Upper lobe of right lung (tissue), 1 donor: ENCODE results near the gene CLMN. TPM values are rescaled to one million over a fixed set of nuclear protein-coding genes. Genes with fewer than 3 reads are reported as not detected.

Source experiments
- ATAC-seq: fragments of 200-7000 bp; cut with Tn5 transposase; one replicate; pipeline ENCODE4 v1.9.1; 2020; ENCODE audit warnings: mild to moderate bottlenecking, moderate library complexity
- DNase-seq: peaks from one replicate; pipeline ENCODE4 v3.0.0-alpha.2; 2020
- H3K27ac ChIP-seq: fragments of 200-600 bp; one replicate; pipeline ENCODE4 v1.8.0; 2022
- H3K27me3 ChIP-seq: fragments of 200-600 bp; one replicate; pipeline ENCODE4 v1.8.0; 2022; ENCODE audit warnings: mild to moderate bottlenecking
- H3K36me3 ChIP-seq: fragments of 200-600 bp; one replicate; pipeline ENCODE4 v1.8.0; 2022
- H3K4me1 ChIP-seq: fragments of 200-600 bp; one replicate; pipeline ENCODE4 v1.8.0; 2022
- H3K4me3 ChIP-seq: fragments of 200-600 bp; one replicate; pipeline ENCODE4 v1.8.0; 2022; ENCODE audit warnings: mild to moderate bottlenecking
- H3K9me3 ChIP-seq: fragments of 200-600 bp; one replicate; pipeline ENCODE4 v1.8.0; 2022
- intact Hi-C: fragments of 100-400 bp; cut with DNase I; formaldehyde crosslinking; loops from one replicate; pipeline ENCODE4 v1.11.0; 2022
- microRNA-seq: library from miRNA; unstranded; fragments of <30 nt; microRNA quantifications from one replicate; pipeline ENCODE4 v1.2.0, GENCODE V29; 2020; ENCODE audit warnings: borderline microRNAs expressed
- total RNA-seq: library from RNA; stranded (reverse); fragmentation: NEBNext Ultra II Directional; extraction: Animal tissue kit (Norgen Biotek cat#: 25700); gene quantifications from one replicate; pipeline ENCODE4 v1.2.1, GENCODE V29; 2021
- TF ChIP-seq, protein P1 (sequence below): fragments of 200-600 bp; IDR thresholded peaks from one replicate; pipeline ENCODE4 v1.8.0; 2022; ENCODE audit warnings: antibody characterized with exemption
- donor health status: DM: no; HTN: yes; CAD: no; lungs with severe emphysema.

The CLMN gene
- total RNA-seq, 1 donor from 2014 or later: 19.3 TPM

DNA sequence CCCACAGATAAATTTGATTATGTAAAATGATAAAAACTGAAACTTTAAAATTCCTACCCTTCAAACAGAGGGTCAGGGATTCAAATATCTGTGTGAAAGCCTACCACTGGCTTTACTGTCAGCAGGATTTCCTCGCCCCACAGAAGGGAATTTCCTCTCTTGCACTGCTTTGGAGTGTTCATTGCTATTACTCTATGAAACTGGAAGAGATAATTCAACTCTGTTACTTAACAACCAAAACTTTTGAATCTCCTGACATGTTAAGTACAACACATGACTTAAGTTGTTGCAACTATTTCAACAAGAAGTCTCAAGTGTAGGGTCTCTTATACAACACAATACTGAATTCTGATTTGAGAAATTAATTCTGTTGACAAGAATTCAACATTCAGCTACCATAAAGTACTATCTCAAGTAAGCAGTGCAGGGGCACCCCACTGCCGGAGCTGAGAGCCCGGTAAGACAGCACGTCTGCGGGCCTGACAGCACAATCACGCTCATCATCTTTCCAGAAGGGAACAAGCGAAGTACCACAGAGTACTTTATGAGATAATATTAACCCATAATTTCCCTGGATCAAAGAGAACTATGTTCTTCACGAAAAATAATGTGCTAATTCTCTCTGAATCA, 185.3 kb downstream of the CLMN start:
- peaks cover 30% of the 10 kb centered on the region for H3K4me1 ChIP-seq
- no peak overlapping the region for H3K4me3 ChIP-seq
- peaks cover 22% of the 10 kb centered on the region for H3K36me3 ChIP-seq
- DNase-seq (no peak), ATAC-seq (peak; percentile 73)
- TF ChIP-seq, protein P1, sequence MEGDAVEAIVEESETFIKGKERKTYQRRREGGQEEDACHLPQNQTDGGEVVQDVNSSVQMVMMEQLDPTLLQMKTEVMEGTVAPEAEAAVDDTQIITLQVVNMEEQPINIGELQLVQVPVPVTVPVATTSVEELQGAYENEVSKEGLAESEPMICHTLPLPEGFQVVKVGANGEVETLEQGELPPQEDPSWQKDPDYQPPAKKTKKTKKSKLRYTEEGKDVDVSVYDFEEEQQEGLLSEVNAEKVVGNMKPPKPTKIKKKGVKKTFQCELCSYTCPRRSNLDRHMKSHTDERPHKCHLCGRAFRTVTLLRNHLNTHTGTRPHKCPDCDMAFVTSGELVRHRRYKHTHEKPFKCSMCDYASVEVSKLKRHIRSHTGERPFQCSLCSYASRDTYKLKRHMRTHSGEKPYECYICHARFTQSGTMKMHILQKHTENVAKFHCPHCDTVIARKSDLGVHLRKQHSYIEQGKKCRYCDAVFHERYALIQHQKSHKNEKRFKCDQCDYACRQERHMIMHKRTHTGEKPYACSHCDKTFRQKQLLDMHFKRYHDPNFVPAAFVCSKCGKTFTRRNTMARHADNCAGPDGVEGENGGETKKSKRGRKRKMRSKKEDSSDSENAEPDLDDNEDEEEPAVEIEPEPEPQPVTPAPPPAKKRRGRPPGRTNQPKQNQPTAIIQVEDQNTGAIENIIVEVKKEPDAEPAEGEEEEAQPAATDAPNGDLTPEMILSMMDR: no peak
- H3K27ac ChIP-seq: no peak overlapping the region
- no peaks in the 10 kb centered on the region for H3K9me3 ChIP-seq
- intact Hi-C loops: no loop called here
- H3K27me3 ChIP-seq: no peaks in the 10 kb centered on the region

DNA sequence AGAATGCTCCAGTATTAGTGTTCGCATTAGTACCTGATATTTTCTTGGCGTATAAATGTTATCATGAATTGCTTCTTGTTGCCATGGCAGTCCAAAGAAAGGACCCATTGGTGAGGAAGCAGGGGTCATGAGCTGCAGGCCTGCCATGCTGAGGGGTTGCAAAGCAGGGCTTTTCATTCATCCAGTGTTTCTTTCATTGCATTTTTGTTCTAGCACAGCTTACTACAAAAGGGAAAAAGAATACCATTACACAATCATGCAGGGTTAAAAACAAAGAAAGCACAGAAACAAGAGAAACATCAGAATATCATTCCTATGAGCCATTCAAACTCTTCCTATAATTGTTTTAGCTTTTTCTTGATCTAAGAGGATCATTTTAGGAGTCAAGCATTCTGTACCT, 186.4 kb downstream of the CLMN start:
- peaks cover 29% of the 10 kb centered on the region for H3K36me3 ChIP-seq
- H3K4me1 ChIP-seq: peaks cover 25% of the 10 kb centered on the region
- intact Hi-C loops: no loop called here
- no peak overlapping the region for H3K27ac ChIP-seq
- DNase-seq: no peak
- TF ChIP-seq, protein P1: no peak
- no peak overlapping the region for H3K4me3 ChIP-seq
- no peak for ATAC-seq
- no peaks in the 10 kb centered on the region for H3K9me3 ChIP-seq
- H3K27me3 ChIP-seq: no peaks in the 10 kb centered on the region

DNA sequence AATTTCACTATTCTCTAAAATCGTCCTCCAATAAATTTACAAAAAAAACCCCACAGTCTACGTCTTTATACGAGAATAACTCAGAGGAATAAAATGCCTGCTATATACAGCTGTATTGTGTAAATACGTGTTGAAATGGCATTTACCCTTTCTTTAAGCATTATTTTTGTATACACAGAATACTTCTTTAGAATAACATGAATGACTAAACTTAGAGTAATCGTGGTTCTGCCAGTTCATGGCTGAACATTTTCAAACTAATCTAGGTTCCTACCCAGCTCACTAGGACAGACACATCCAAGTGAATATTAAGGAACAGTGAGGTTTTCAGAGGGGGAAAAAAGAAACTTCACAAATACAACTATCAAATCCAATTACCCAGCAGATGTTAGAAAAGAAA, 186.9 kb downstream of the CLMN start:
- TF ChIP-seq, protein P1: no peak
- ATAC-seq (no peak), DNase-seq (no peak)
- H3K4me3 ChIP-seq: no peak overlapping the region
- H3K27me3 ChIP-seq: no peaks in the 10 kb centered on the region
- H3K36me3 ChIP-seq: peaks cover 29% of the 10 kb centered on the region
- H3K9me3 ChIP-seq: no peaks in the 10 kb centered on the region
- no peak overlapping the region for H3K27ac ChIP-seq
- peaks cover 22% of the 10 kb centered on the region for H3K4me1 ChIP-seq
- intact Hi-C loops: no loop called here

Small RNAs within 50 kb of the gene (microRNA-seq; reads per million reads assigned to microRNA genes)
- gene MIR3173: 1.3 reads per million

Other genes starting within 250 kb of the CLMN start
- gene DICER1, start 162.4 kb downstream of the CLMN start, total RNA-seq: 71.1 TPM
- 19.3 TPM for gene SYNE3, start 196.7 kb upstream of the CLMN start, total RNA-seq
- gene GLRX5, start 215.1 kb upstream of the CLMN start, total RNA-seq: 27.2 TPM